HepG2 (cell line): ENCODE data around the gene ANTXR1. TPM values are rescaled to one million over a fixed set of nuclear protein-coding genes. Genes with fewer than 3 reads are reported as not detected.

ENCODE experiments used
- HNRNPL ChIP-seq: fragments of 200-400 bp; formaldehyde crosslinking; IDR thresholded peaks from 2 replicates; pipeline ENCODE4 v1.6.1; 2017; ENCODE audit warnings: mild to moderate bottlenecking, low read depth, low read length
- KMT2A ChIP-seq: sonication (generic); formaldehyde crosslinking; IDR thresholded peaks from 2 replicates; pipeline ENCODE4 v1.4.0; 2020; ENCODE audit warnings: missing genetic modification reagents
- NBN ChIP-seq: fragments of 450-650 bp; conservative IDR thresholded peaks from 2 replicates; pipeline ENCODE4 v1.6.1; 2017
- SMAD1 ChIP-seq: sonication (generic); formaldehyde crosslinking; IDR thresholded peaks from 2 replicates; pipeline ENCODE4 v1.4.0; 2020; ENCODE audit warnings: missing genetic modification reagents, low read depth, mild to moderate bottlenecking, borderline replicate concordance
- SP4 ChIP-seq: sonication (generic); formaldehyde crosslinking; IDR thresholded peaks from 2 replicates; pipeline ENCODE4 v1.8.1; 2023; ENCODE audit warnings: mild to moderate bottlenecking, missing genetic modification reagents
- SRSF9 ChIP-seq: fragments of 200-400 bp; formaldehyde crosslinking; IDR thresholded peaks from 2 replicates; pipeline ENCODE4 v1.6.1; 2018; ENCODE audit warnings: borderline replicate concordance, mild to moderate bottlenecking, low read depth, low read length; ENCODE audit not compliant: insufficient read depth, poor library complexity, severe bottlenecking
- TGIF2 ChIP-seq: IDR thresholded peaks from 2 replicates; pipeline ENCODE4 v1.6.1; 2016; ENCODE audit warnings: control low read depth, missing compliant biosample characterization
- TOPORS ChIP-seq: sonication (generic); formaldehyde crosslinking; IDR thresholded peaks from 2 replicates; pipeline ENCODE4 v1.8.0; 2023; ENCODE audit warnings: mild to moderate bottlenecking, missing genetic modification reagents
- ZNF121 ChIP-seq: sonication (generic); formaldehyde crosslinking; IDR thresholded peaks from 2 replicates; pipeline ENCODE4 v1.5.0; 2020; ENCODE audit warnings: mild to moderate bottlenecking, missing genetic modification reagents
- ZNF251 ChIP-seq: sonication (generic); formaldehyde crosslinking; IDR thresholded peaks from 2 replicates; pipeline ENCODE4 v1.9.0; 2021; ENCODE audit warnings: mild to moderate bottlenecking, missing genetic modification reagents
- ZNF350 ChIP-seq: sonication (generic); formaldehyde crosslinking; IDR thresholded peaks from 2 replicates; pipeline ENCODE4 v1.4.0; 2020; ENCODE audit warnings: mild to moderate bottlenecking, low read depth, missing genetic modification reagents, borderline replicate concordance
- ZNF776 ChIP-seq: sonication (generic); formaldehyde crosslinking; IDR thresholded peaks from 2 replicates; pipeline ENCODE4 v1.4.0; 2020; ENCODE audit warnings: mild to moderate bottlenecking, missing genetic modification reagents
- ZNF777 ChIP-seq: sonication (generic); formaldehyde crosslinking; IDR thresholded peaks from 2 replicates; pipeline ENCODE4 v1.4.0; 2020; ENCODE audit warnings: missing genetic modification reagents
- ZNF781 ChIP-seq: sonication (generic); formaldehyde crosslinking; IDR thresholded peaks from 2 replicates; pipeline ENCODE4 v1.5.1; 2020; ENCODE audit warnings: borderline replicate concordance, mild to moderate bottlenecking, missing genetic modification reagents; ENCODE audit errors: not compliant biosample characterization
- polyA plus RNA-seq, 8 experiments: library from polyadenylated mRNA; depleted of rRNA in 3 of 8; stranded (reverse) in 7 of 8; unstranded in 1 of 8; fragments of >200 nt; fragmentation: Illumina TruSeq in 4 of 8; extraction: Trizol in 4 of 8; gene quantifications; 2 replicates each; pipeline versions ENCODE4 v1.2.1 to v1.2.3, GENCODE V29; 2011 to 2016; ENCODE audit warnings: low read depth in 4 of 8, missing spikeins in 1 of 8, mixed read lengths in 1 of 8; ENCODE audit not compliant: insufficient read depth in 1 of 8
- total RNA-seq, 5 experiments: library from RNA; depleted of rRNA; stranded (reverse); fragments of >200 nt; fragmentation: Illumina TruSeq; extraction: Trizol; gene quantifications; 2 replicates each; pipeline ENCODE4 v1.2.3, GENCODE V29; 2016; ENCODE audit warnings: low read depth in 1 of 5
- TF ChIP-seq, protein P1 (sequence below): sonication (generic); formaldehyde crosslinking; IDR thresholded peaks from 2 replicates; pipeline ENCODE4 v1.8.1; 2023; ENCODE audit warnings: mild to moderate bottlenecking, inconsistent platforms, moderate library complexity, missing genetic modification reagents, borderline replicate concordance
- TF ChIP-seq, protein P2 (sequence below): sonication (generic); formaldehyde crosslinking; IDR thresholded peaks from 2 replicates; pipeline ENCODE4 v1.5.0; 2020; ENCODE audit warnings: missing genetic modification reagents, mild to moderate bottlenecking, borderline replicate concordance
- TF ChIP-seq, protein P3 (sequence below): sonication (generic); formaldehyde crosslinking; IDR thresholded peaks from 2 replicates; pipeline ENCODE4 v1.5.1; 2020; ENCODE audit warnings: missing genetic modification reagents, mild to moderate bottlenecking, borderline replicate concordance

Gene ANTXR1
- total and polyA plus RNA-seq, 2 of the 13 experiments (the other 11 are each of a cell fraction or from before 2014, with no cell fraction given) = 4.5 to 12.7 TPM

DNA sequence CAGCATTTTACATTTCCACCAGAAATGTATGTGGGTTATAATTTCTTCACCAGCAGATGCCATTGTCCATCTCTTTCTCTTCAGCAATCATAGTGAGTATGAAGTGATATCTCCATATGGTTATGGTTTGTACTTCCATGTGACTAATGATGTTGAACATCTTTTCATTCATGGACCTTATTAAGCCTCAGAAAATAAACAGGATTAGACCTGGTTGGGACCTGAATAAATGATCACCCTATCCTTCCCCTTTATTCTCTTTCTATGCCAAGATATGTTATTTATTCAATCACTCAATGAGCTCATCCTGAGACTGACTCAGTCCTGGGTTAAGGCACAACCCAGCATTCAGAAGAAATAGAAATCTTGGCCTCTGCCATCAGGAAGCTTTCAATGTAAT is 86.6 kb downstream of the ANTXR1 start (continued):
- TF ChIP-seq, protein P1, sequence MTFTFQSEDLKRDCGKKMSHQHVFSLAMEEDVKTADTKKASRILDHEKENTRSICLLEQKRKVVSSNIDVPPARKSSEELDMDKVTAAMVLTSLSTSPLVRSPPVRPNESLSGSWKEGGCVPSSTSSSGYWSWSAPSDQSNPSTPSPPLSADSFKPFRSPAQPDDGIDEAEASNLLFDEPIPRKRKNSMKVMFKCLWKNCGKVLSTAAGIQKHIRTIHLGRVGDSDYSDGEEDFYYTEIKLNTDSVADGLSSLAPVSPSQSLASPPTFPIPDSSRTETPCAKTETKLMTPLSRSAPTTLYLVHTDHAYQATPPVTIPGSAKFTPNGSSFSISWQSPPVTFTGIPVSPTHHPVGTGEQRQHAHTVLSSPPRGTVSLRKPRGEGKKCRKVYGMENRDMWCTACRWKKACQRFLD = no peak
- no peak for TF ChIP-seq SP4 (CRISPR knock-in tag)
- TF ChIP-seq ZNF350 = no peak
- no peak for TF ChIP-seq TGIF2 (CRISPR knock-in tag)
- TF ChIP-seq SRSF9 = no peak
- TF ChIP-seq NBN = no peak
- TF ChIP-seq HNRNPL = no peak
- no peak for TF ChIP-seq ZNF777 (CRISPR knock-in tag)
- TF ChIP-seq, protein P2, sequence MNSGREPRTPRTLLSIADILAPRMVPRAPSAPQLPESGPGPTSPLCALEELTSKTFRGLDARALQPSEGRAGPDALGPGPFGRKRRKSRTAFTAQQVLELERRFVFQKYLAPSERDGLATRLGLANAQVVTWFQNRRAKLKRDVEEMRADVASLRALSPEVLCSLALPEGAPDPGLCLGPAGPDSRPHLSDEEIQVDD = no peak
- TF ChIP-seq ZNF781 (CRISPR knock-in tag) = no peak
- no peak for TF ChIP-seq ZNF251 (CRISPR knock-in tag)
- no peak for TF ChIP-seq SMAD1 (CRISPR knock-in tag)
- no peak for TF ChIP-seq ZNF776
- no peak for TF ChIP-seq KMT2A (CRISPR knock-in tag)
- no peak for TF ChIP-seq ZNF121 (CRISPR knock-in tag)
- TF ChIP-seq, protein P3, sequence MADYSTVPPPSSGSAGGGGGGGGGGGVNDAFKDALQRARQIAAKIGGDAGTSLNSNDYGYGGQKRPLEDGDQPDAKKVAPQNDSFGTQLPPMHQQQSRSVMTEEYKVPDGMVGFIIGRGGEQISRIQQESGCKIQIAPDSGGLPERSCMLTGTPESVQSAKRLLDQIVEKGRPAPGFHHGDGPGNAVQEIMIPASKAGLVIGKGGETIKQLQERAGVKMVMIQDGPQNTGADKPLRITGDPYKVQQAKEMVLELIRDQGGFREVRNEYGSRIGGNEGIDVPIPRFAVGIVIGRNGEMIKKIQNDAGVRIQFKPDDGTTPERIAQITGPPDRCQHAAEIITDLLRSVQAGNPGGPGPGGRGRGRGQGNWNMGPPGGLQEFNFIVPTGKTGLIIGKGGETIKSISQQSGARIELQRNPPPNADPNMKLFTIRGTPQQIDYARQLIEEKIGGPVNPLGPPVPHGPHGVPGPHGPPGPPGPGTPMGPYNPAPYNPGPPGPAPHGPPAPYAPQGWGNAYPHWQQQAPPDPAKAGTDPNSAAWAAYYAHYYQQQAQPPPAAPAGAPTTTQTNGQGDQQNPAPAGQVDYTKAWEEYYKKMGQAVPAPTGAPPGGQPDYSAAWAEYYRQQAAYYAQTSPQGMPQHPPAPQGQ (CRISPR knock-in tag) = no peak
- no peak for TF ChIP-seq TOPORS (CRISPR knock-in tag)
